Pancreas (tissue), 10 donors: ENCODE results near the gene DPF3. TPM values are rescaled to one million over a fixed set of nuclear protein-coding genes. Genes with fewer than 3 reads are reported as not detected.
A peak's percentile ranks its signal among the peaks of the same experiment; 100 is the strongest.

Experiments used
- ATAC-seq, 4 donors: fragments of 200-7000 bp; cut with Tn5 transposase; one replicate each; pipeline versions ENCODE4 v1.8.0 to v1.9.1; 2020; ENCODE audit warnings: mild to moderate bottlenecking in 4 of 4, moderate library complexity in 4 of 4
- DNase-seq, 6 donors: peaks; one replicate each; pipeline ENCODE4 v3.0.0-alpha.2; 2020
- FAIRE-seq: peaks from 2 replicates; lab custom pipeline; 2012; peaks lifted over from hg19 to GRCh38; lab: Jason Lieb, UNC
- H3K27ac ChIP-seq, 4 donors: fragments of 200-600 bp; sonication (generic); 1 replicate in 3 of 4; 2 replicates in 1 of 4; pipeline versions ENCODE4 v1.5.0 to v1.8.0; 2020
- H3K27me3 ChIP-seq, 4 donors: fragments of 200-600 bp; one replicate each; pipeline ENCODE4 v1.8.0; 2021
- H3K36me3 ChIP-seq, 3 donors: fragments of 200-600 bp; sonication (generic) in 1 of 3; one replicate each; pipeline versions ENCODE4 v1.5.0 to v1.8.0; 2020 to 2021
- H3K4me1 ChIP-seq, 3 donors: fragments of 200-600 bp; one replicate each; pipeline ENCODE4 v1.8.0; 2021
- H3K4me3 ChIP-seq, 4 donors: fragments of 200-600 bp; sonication (generic) in 2 of 4; one replicate each; pipeline versions ENCODE4 v1.5.0 to v1.8.0; 2020 to 2021
- H3K9me3 ChIP-seq, 4 donors: fragments of 200-600 bp; one replicate each; pipeline ENCODE4 v1.8.0; 2021
- CTCF ChIP-seq, 4 donors: fragments of 200-600 bp; sonication (generic) in 3 of 4; IDR thresholded peaks; one replicate each; pipeline versions ENCODE4 v1.5.0 to v1.8.0; 2021; ENCODE audit warnings: antibody characterized with exemption in 4 of 4
- WGBS, 2 donors: extraction: QIAGEN DNeasy Blood & Tissue Kit; methylation state at CpG; one replicate each; pipeline ENCODE4 v1.1.7; 2013; 5-methylcytosine and 5-hydroxymethylcytosine counted together
- intact Hi-C, 3 donors: fragments of 100-400 bp; cut with DNase I; formaldehyde crosslinking; loops; one replicate each; pipeline versions ENCODE4 v1.11.1 to v1.14.2; 2022
- polyA plus RNA-seq, 2 donors: library from polyadenylated mRNA; stranded (reverse); fragments of 200-250 nt; gene quantifications; one replicate each; pipeline ENCODE4 v1.2.3, GENCODE V29; 2013
- total RNA-seq, 6 donors: library from RNA; stranded (reverse); fragmentation: NEBNext Ultra II Directional in 4 of 6; extraction: Animal tissue kit (Norgen Biotek cat#: 25700) in 4 of 6; gene quantifications; one replicate each; pipeline versions ENCODE4 v1.2.1 to v1.2.4, GENCODE V29; 2021 to 2023
- donor health status: healthy with polysubstance abuse.
- donor health status: DM: no; HTN: no; CAD: no; lungs with moderate emphysema.
- donor health status: DM: no; HTN: no; CAD: no.
- donor health status: control.
- donor health status: control.
- donor health status: Bipolar disorder and iron deficiency.
- donor health status: DM: yes; HTN: yes; CAD: no.
- donor health status: DM: no; HTN: no; CAD: no.
- donor health status: DM: no; HTN: no; CAD: no.
- donor health status: DM: yes; HTN: yes; CAD: no.

DPF3 gene
- total and polyA plus RNA-seq, 8 donors: 0.14 to 1.3 (median 0.86) TPM

- intact Hi-C loops: no loop called here
- FAIRE-seq (no peak), ATAC-seq (no peak), DNase-seq (no peak)
- H3K4me3 ChIP-seq: no peak overlapping the region
- no peaks in the 10 kb centered on the region for H3K4me1 ChIP-seq
- no peak for TF ChIP-seq CTCF (IDR thresholded peaks at IDR 0.05)
- no peaks in the 10 kb centered on the region for H3K9me3 ChIP-seq
- WGBS, 2 donors: 68 to 71% methylated on average over 1 of the region's 1 CpG
- no peak overlapping the region for H3K27ac ChIP-seq
- no peaks in the 10 kb centered on the region for H3K27me3 ChIP-seq
- no peaks in the 10 kb centered on the region for H3K36me3 ChIP-seq
Measured at GRCh38 chr14:72666610-72667009, 227.3 kb downstream of the DPF3 start.

- H3K27ac ChIP-seq: no peak overlapping the region
- H3K27me3 ChIP-seq: no peaks in the 10 kb centered on the region
- TF ChIP-seq CTCF (IDR thresholded peaks at IDR 0.05): no peak
- intact Hi-C loops: no loop called here
- no peaks in the 10 kb centered on the region for H3K9me3 ChIP-seq
- H3K4me1 ChIP-seq: no peaks in the 10 kb centered on the region
- no peak for FAIRE-seq
- peak; percentile 80 to 85 (median 82) for ATAC-seq
- no peak for DNase-seq
- 34 to 41% methylated on average over 3 of the region's 3 CpGs for WGBS, 2 donors
- H3K4me3 ChIP-seq: no peak overlapping the region
- no peaks in the 10 kb centered on the region for H3K36me3 ChIP-seq
Measured at GRCh38 chr14:72665259-72665658, 228.6 kb downstream of the DPF3 start.

- FAIRE-seq (no peak), ATAC-seq (no peak), DNase-seq (no peak)
- Histone ChIP-seq H3K36me3 (no peaks in the 10 kb centered on the region), H3K4me1 (no peaks in the 10 kb centered on the region), H3K4me3 (no peak overlapping the region), H3K9me3 (no peaks in the 10 kb centered on the region), H3K27me3 (no peaks in the 10 kb centered on the region), H3K27ac (no peak overlapping the region)
- no peak for TF ChIP-seq CTCF (IDR thresholded peaks at IDR 0.05)
- 55 to 79% methylated on average over 4 of the region's 4 CpGs for WGBS, 2 donors
- intact Hi-C loops: no loop called here
Measured at GRCh38 chr14:72664651-72665050, 229.2 kb downstream of the DPF3 start.

GRCh38 chr14:72663956-72664650, 229.8 kb downstream of the DPF3 start:
- Histone ChIP-seq H3K4me3 (no peak overlapping the region), H3K27me3 (no peaks in the 10 kb centered on the region), H3K4me1 (no peaks in the 10 kb centered on the region), H3K36me3 (no peaks in the 10 kb centered on the region), H3K9me3 (no peaks in the 10 kb centered on the region), H3K27ac (no peak overlapping the region)
- TF ChIP-seq CTCF (IDR thresholded peaks at IDR 0.05): no peak
- 81 to 87% methylated on average over 5 of the region's 5 CpGs for WGBS, 2 donors
- ATAC-seq (no peak), FAIRE-seq (no peak), DNase-seq (no peak)
- intact Hi-C loops: no loop called here

- no peak for TF ChIP-seq CTCF (IDR thresholded peaks at IDR 0.05)
- no peaks in the 10 kb centered on the region for H3K36me3 ChIP-seq
- ATAC-seq (no peak), DNase-seq (no peak), FAIRE-seq (no peak)
- H3K27me3 ChIP-seq: no peaks in the 10 kb centered on the region
- no peaks in the 10 kb centered on the region for H3K4me1 ChIP-seq
- no peaks in the 10 kb centered on the region for H3K9me3 ChIP-seq
- H3K4me3 ChIP-seq: no peak overlapping the region
- WGBS, 2 donors: 94% methylated on average over 1 of the region's 1 CpG
- intact Hi-C loops: no loop called here
- no peak overlapping the region for H3K27ac ChIP-seq
Measured at GRCh38 chr14:72663076-72663487, 230.8 kb downstream of the DPF3 start.
